ENCODE data around the gene SPG11. TPM values are rescaled to one million over a fixed set of nuclear protein-coding genes. Genes with fewer than 3 reads are reported as not detected.

SPG11 gene
- total and polyA plus RNA-seq, 2 donors (not counting 1 experiment from before 2014, with no cell fraction given) = 134 to 219 TPM

DNA sequence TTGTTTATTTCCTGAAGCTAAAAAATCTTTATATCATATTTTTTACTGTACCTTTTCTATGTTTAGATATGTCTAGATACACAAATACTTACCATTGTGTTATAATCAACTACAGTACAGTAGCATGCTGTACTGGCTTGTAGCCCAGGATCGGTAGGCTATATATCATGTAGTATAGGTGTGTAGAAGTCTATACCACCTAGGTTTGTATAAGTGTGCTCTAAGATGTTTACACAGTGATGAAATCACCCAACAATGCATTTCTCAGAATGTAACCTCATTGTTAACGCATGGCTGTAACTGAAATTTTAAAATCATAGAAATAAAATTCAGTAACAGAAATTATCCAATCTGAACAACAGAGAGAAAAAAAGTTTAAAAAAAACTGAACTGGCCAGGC lies 83.4 kb downstream of the SPG11 start:
- intact Hi-C loops (cut with micrococcal nuclease) = loop anchor here (10.0 kb wide), 1 partner anchor 345 kb away; no protein-coding TSS in a partner anchor
- DNase-seq (no peak), ATAC-seq (ENCODE audit: low read depth) (no peak)
- Mint-ChIP-seq H3K4me3 (no peak overlapping the region), H3K9me3 (ENCODE audit: insufficient read depth) (no peaks in the 10 kb centered on the region), H3K4me1 (peaks cover 7% of the 10 kb centered on the region), H3K27ac (no peak overlapping the region), H3K27me3 (no peaks in the 10 kb centered on the region)
- H3K4me1 ChIP-seq (ENCODE audit: control insufficient read depth in 2 of 2, insufficient read depth in 2 of 2, low read length in 2 of 2) = peaks cover 6 to 10% of the 10 kb centered on the region in 2 donors
- ChIA-PET CTCF (interaction anchor here (0.7 to 6.1 kb wide), 19 partner anchors 8 to 457 kb away, joined by 3 to 81 read pairs (median 5); partner anchors contain the start of genes SPG11 and TRIM69), POLR2A (no interaction called here)
- H4K20me1 ChIP-seq (ENCODE audit: control insufficient read depth, insufficient read depth, low read length, poor library complexity, severe bottlenecking) = peaks cover 12% of the 10 kb centered on the region
- no peak overlapping the region for H3K4me2 ChIP-seq (replicated peaks; ENCODE audit: low read depth, low read length, poor library complexity, severe bottlenecking)
- no peak overlapping the region for H2AFZ ChIP-seq (ENCODE audit: insufficient read depth, low read depth, low read length, poor library complexity, severe bottlenecking)
- WGBS (ENCODE audit: insufficient coverage) = no CpG with 5 or more reads among the region's 2 CpGs
- H3K4me3 ChIP-seq (ENCODE audit: control extremely low read depth in 1 of 5, extremely low read depth in 1 of 5, insufficient read depth in 1 of 5, low read depth in 2 of 5, low read length in 4 of 5) = no peak overlapping the region
- H3K27ac ChIP-seq (ENCODE audit: low read length in 2 of 2) = no peak overlapping the region
- no peaks in the 10 kb centered on the region for H3K27me3 ChIP-seq (replicated peaks in 1 of 4; ENCODE audit: control extremely low read depth in 1 of 4, control insufficient read depth in 3 of 4, insufficient read depth in 4 of 4, low read length in 3 of 4)
- TF ChIP-seq, protein P1, sequence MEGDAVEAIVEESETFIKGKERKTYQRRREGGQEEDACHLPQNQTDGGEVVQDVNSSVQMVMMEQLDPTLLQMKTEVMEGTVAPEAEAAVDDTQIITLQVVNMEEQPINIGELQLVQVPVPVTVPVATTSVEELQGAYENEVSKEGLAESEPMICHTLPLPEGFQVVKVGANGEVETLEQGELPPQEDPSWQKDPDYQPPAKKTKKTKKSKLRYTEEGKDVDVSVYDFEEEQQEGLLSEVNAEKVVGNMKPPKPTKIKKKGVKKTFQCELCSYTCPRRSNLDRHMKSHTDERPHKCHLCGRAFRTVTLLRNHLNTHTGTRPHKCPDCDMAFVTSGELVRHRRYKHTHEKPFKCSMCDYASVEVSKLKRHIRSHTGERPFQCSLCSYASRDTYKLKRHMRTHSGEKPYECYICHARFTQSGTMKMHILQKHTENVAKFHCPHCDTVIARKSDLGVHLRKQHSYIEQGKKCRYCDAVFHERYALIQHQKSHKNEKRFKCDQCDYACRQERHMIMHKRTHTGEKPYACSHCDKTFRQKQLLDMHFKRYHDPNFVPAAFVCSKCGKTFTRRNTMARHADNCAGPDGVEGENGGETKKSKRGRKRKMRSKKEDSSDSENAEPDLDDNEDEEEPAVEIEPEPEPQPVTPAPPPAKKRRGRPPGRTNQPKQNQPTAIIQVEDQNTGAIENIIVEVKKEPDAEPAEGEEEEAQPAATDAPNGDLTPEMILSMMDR (IDR thresholded peaks at IDR 0.05) = no peak
- TF ChIP-seq EZH2 (IDR thresholded peaks at IDR 0.05; ENCODE audit: borderline replicate concordance, insufficient read depth, low read depth, low read length, poor library complexity, severe bottlenecking) = no peak
- H3K9ac ChIP-seq (ENCODE audit: low read length) = no peak overlapping the region
- peaks cover 44% of the 10 kb centered on the region for H3K79me2 ChIP-seq (ENCODE audit: control insufficient read depth, insufficient read depth, low read length)
- H3K36me3 ChIP-seq (replicated peaks in 1 of 2; ENCODE audit: control extremely low read depth in 1 of 2, control insufficient read depth in 1 of 2, extremely low read depth in 1 of 2, insufficient read depth in 2 of 2, low read length in 1 of 2) = peaks cover 15 to 38% of the 10 kb centered on the region in 2 experiments
- no peaks in the 10 kb centered on the region for H3K9me3 ChIP-seq (ENCODE audit: control extremely low read depth in 1 of 3, control insufficient read depth in 2 of 3, insufficient read depth in 1 of 3, low read length in 2 of 3)

DNA sequence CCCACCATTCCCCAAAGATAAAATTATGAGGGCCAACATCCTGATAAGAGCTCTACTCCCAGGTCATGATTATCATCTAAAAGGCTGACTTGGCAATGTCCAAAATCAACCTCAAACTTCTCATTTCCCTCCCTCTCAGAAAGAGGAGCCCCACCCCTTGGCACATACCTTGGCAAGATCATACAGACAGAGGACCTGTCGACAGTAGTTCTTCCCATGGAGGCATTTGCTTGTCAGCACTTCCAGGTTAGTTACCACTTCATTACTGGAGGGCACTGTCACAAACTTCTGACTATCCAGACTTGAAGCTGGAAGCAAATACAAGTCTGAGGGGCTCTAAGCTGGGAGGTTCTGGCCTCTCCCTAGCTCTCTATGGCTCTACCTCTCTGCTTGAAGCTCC lies 88.7 kb downstream of the SPG11 start:
- Histone ChIP-seq H3K4me1 (ENCODE audit: control insufficient read depth in 2 of 2, insufficient read depth in 2 of 2, low read length in 2 of 2) (peaks cover 6 to 10% of the 10 kb centered on the region in 2 donors), H3K4me3 (ENCODE audit: control extremely low read depth in 1 of 5, extremely low read depth in 1 of 5, insufficient read depth in 1 of 5, low read depth in 2 of 5, low read length in 4 of 5) (no peak overlapping the region), H3K4me2 (replicated peaks; ENCODE audit: low read depth, low read length, poor library complexity, severe bottlenecking) (no peak overlapping the region), H3K79me2 (ENCODE audit: control insufficient read depth, insufficient read depth, low read length) (peaks cover 39% of the 10 kb centered on the region), H3K27me3 (replicated peaks in 1 of 4; ENCODE audit: control extremely low read depth in 1 of 4, control insufficient read depth in 3 of 4, insufficient read depth in 4 of 4, low read length in 3 of 4) (no peaks in the 10 kb centered on the region), H3K36me3 (replicated peaks in 1 of 2; ENCODE audit: control extremely low read depth in 1 of 2, control insufficient read depth in 1 of 2, extremely low read depth in 1 of 2, insufficient read depth in 2 of 2, low read length in 1 of 2) (peaks cover 9 to 47% of the 10 kb centered on the region in 2 experiments), H3K9me3 (ENCODE audit: control extremely low read depth in 1 of 3, control insufficient read depth in 2 of 3, insufficient read depth in 1 of 3, low read length in 2 of 3) (no peaks in the 10 kb centered on the region), H3K27ac (ENCODE audit: low read length in 2 of 2) (no peak overlapping the region), H4K20me1 (ENCODE audit: control insufficient read depth, insufficient read depth, low read length, poor library complexity, severe bottlenecking) (peaks cover 12% of the 10 kb centered on the region), H3K9ac (ENCODE audit: low read length) (no peak overlapping the region), H2AFZ (ENCODE audit: insufficient read depth, low read depth, low read length, poor library complexity, severe bottlenecking) (no peak overlapping the region)
- ChIA-PET CTCF (interaction anchor here (0.7 to 1.0 kb wide), 3 partner anchors 9 to 218 kb away, joined by 3 to 6 read pairs (median 3); no protein-coding TSS in a partner anchor), POLR2A (interaction anchor here (0.7 kb wide), 1 partner anchor 155 kb away, joined by 7 read pairs; no protein-coding TSS in a partner anchor)
- intact Hi-C loops (cut with micrococcal nuclease) = no loop called here
- TF ChIP-seq EZH2 (IDR thresholded peaks at IDR 0.05; ENCODE audit: borderline replicate concordance, insufficient read depth, low read depth, low read length, poor library complexity, severe bottlenecking) = no peak
- TF ChIP-seq, protein P1 (IDR thresholded peaks at IDR 0.05) = no peak
- no peaks in the 10 kb centered on the region for H3K9me3 Mint-ChIP-seq (ENCODE audit: insufficient read depth)
- no peak overlapping the region for H3K4me3 Mint-ChIP-seq
- no peaks in the 10 kb centered on the region for H3K27me3 Mint-ChIP-seq
- peaks cover 4% of the 10 kb centered on the region for H3K4me1 Mint-ChIP-seq
- H3K27ac Mint-ChIP-seq = peak overlapping the region; percentile 77
- ATAC-seq (ENCODE audit: low read depth) (no peak), DNase-seq (no peak)
- WGBS (ENCODE audit: insufficient coverage) = 100% methylated on average over 1 of the region's 1 CpG
